GM23338 (cell line): ENCODE results near the gene GALNT9.

ENCODE experiments used
- CTCF ChIP-seq, 2 experiments: fragments of 200-600 bp in 1 of 2; sonication (generic) in 1 of 2; conservative IDR thresholded peaks; 2 replicates each; pipeline versions ENCODE4 v1.5.1 to v1.6.1; 2016 to 2017; ENCODE audit warnings: antibody characterized with exemption in 2 of 2, low read depth in 2 of 2, mild to moderate bottlenecking in 2 of 2, moderate library complexity in 1 of 2
- EZH2 ChIP-seq: fragments of 200-600 bp; sonication (generic); IDR thresholded peaks from one replicate; pipeline ENCODE4 v1.8.0; 2017; ENCODE audit warnings: antibody characterized with exemption, mild to moderate bottlenecking, low read depth; ENCODE audit not compliant: unreplicated experiment
- EZH2phosphoT487 ChIP-seq: fragments of 200-600 bp; sonication (generic); IDR thresholded peaks from one replicate; pipeline ENCODE4 v1.8.1; 2018; ENCODE audit warnings: antibody characterized with exemption; ENCODE audit not compliant: unreplicated experiment
- POLR2AphosphoS5 ChIP-seq: IDR thresholded peaks from 2 replicates; pipeline ENCODE4 v1.6.1; 2016; ENCODE audit warnings: antibody characterized with exemption, low read depth
- REST ChIP-seq: IDR thresholded peaks from one replicate; pipeline ENCODE4 v1.6.1; 2018; ENCODE audit warnings: antibody characterized with exemption; ENCODE audit not compliant: unreplicated experiment
- TF ChIP-seq, protein P1 (sequence below): IDR thresholded peaks from 2 replicates; pipeline ENCODE4 v1.6.1; 2016; ENCODE audit warnings: antibody characterized with exemption

GRCh38 chr12:132337557-132337956, 8.2 kb upstream of the GALNT9 start:
- no peak for TF ChIP-seq CTCF (conservative IDR thresholded peaks at IDR 0.05; ENCODE audit: low read depth in 2 of 2)
- no peak for TF ChIP-seq REST
- no peak for TF ChIP-seq EZH2
- TF ChIP-seq, protein P1, sequence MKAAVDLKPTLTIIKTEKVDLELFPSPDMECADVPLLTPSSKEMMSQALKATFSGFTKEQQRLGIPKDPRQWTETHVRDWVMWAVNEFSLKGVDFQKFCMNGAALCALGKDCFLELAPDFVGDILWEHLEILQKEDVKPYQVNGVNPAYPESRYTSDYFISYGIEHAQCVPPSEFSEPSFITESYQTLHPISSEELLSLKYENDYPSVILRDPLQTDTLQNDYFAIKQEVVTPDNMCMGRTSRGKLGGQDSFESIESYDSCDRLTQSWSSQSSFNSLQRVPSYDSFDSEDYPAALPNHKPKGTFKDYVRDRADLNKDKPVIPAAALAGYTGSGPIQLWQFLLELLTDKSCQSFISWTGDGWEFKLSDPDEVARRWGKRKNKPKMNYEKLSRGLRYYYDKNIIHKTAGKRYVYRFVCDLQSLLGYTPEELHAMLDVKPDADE: no peak
- no peak for TF ChIP-seq POLR2AphosphoS5
- TF ChIP-seq EZH2phosphoT487: no peak
